ENCODE results near the gene JUNB.

JUNB gene

DNA sequence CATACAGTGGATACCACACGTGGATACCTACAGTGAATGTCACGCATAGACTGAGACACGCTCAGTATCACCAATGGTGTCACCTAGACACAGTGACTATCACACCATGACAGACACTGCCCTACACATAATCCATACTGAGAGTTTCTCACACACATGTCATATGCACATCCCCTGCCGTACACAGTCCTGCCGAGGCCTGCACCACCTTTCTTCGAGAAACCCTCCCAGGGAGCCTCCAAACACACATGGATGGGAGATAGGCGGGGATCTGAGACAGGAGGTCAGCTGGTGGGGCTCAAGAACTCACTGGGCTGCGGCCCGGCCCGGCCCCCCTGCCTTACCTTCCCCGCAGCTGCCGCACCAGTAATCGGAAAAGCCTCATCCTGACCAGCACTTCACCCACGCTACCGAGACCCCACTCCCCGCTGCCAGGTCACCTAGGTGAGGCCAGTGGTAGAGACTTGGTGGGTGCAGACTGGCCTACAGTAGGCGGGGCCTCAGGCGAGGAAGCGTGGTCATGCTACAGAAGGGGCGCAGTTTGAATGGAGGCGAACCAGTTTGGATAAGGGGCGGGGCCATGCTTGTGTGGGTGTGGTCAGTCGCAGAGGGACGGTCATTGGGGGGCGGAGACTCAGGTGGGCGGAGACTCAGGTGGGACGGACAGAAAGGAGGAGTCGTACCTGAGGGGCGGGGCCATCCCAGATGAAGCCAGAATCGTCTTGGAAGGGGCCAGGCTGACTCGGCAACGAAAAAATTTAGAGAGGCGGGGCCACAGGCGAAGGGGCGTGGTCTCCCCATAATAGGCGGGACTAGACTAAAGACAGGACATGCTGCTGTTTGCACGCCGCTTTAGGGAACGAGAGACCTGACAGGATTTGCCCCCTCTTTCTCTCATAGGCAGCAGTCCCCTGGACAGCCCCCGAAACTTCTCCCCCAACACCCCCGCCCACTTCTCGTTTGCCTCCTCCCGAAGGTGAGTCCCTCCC is 49.1 kb downstream of the JUNB start:
- no peak for TF ChIP-seq EZH2phosphoT487 (IDR thresholded peaks at IDR 0.05; ENCODE audit: low read depth)
- TF ChIP-seq, protein P1, sequence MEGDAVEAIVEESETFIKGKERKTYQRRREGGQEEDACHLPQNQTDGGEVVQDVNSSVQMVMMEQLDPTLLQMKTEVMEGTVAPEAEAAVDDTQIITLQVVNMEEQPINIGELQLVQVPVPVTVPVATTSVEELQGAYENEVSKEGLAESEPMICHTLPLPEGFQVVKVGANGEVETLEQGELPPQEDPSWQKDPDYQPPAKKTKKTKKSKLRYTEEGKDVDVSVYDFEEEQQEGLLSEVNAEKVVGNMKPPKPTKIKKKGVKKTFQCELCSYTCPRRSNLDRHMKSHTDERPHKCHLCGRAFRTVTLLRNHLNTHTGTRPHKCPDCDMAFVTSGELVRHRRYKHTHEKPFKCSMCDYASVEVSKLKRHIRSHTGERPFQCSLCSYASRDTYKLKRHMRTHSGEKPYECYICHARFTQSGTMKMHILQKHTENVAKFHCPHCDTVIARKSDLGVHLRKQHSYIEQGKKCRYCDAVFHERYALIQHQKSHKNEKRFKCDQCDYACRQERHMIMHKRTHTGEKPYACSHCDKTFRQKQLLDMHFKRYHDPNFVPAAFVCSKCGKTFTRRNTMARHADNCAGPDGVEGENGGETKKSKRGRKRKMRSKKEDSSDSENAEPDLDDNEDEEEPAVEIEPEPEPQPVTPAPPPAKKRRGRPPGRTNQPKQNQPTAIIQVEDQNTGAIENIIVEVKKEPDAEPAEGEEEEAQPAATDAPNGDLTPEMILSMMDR (IDR thresholded peaks at IDR 0.05; ENCODE audit: low read depth, low read length), result no peak
- Histone ChIP-seq H4K20me1 (ENCODE audit: insufficient read depth, low read length) (0 out of 2 replicates have a peak, but pooled peaks cover 6% of the 10 kb centered on the region), H3K4me2 (ENCODE audit: low read length) (no peak overlapping the region), H2AFZ (ENCODE audit: low read depth, low read length) (no peak overlapping the region), H3K27ac (ENCODE audit: low read length) (no peak overlapping the region), H3K79me2 (ENCODE audit: low read length) (peaks cover 3% of the 10 kb centered on the region; the same call in 1 of the 2 replicates), H3K4me1 (ENCODE audit: low read length) (peaks cover 14% of the 10 kb centered on the region), H3K9me3 (ENCODE audit: insufficient read depth, low read length) (no peaks in the 10 kb centered on the region), H3K27me3 (ENCODE audit: low read depth, low read length) (peaks cover 8% of the 10 kb centered on the region; the same call in 1 of the 2 replicates), H3K9ac (ENCODE audit: low read length) (no peak overlapping the region), H3K4me3 (ENCODE audit: low read length) (no peak overlapping the region), H3K36me3 (replicated peaks; ENCODE audit: low read depth, low read length) (peaks cover 10% of the 10 kb centered on the region)

GRCh38 chr19:12841094-12841493 is 49.8 kb downstream of the JUNB start:
- no peak overlapping the region for H2AFZ ChIP-seq (ENCODE audit: low read depth, low read length)
- TF ChIP-seq, protein P1 (IDR thresholded peaks at IDR 0.05; ENCODE audit: low read depth, low read length), result no peak
- no peak for TF ChIP-seq EZH2phosphoT487 (IDR thresholded peaks at IDR 0.05; ENCODE audit: low read depth)

DNA sequence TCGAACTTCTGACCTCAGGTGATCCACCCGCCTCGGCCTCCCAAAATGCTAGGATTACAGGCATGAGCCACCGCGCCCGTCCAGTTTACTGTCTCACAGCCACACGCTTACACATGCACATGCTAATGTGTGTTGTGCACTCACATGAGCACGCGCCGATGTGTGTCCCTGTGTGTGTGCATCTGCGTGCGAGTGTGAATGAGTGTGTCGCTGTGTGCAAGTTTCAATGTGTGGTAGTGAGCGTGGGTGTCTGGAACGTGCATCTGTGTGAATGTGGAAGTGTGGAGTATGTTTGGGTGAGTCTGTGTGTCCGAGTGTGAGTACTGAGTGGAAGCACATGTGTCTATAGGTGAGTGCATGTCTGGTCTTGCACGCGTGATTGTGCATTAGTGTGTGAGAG is 51.2 kb downstream of the JUNB start:
- 0 out of 2 replicates have a peak, but pooled peaks cover 6% of the 10 kb centered on the region for H4K20me1 ChIP-seq (ENCODE audit: insufficient read depth, low read length)
- peaks cover 15% of the 10 kb centered on the region for H3K4me1 ChIP-seq (ENCODE audit: low read length)
- H2AFZ ChIP-seq (ENCODE audit: low read depth, low read length), result no peak overlapping the region
- no peak overlapping the region for H3K4me3 ChIP-seq (ENCODE audit: low read length)
- no peak overlapping the region for H3K27ac ChIP-seq (ENCODE audit: low read length)
- H3K4me2 ChIP-seq (ENCODE audit: low read length), result no peak overlapping the region
- H3K79me2 ChIP-seq (ENCODE audit: low read length), result peaks cover 3% of the 10 kb centered on the region; the same call in 1 of the 2 replicates
- H3K9ac ChIP-seq (ENCODE audit: low read length), result no peak overlapping the region
- TF ChIP-seq EZH2phosphoT487 (IDR thresholded peaks at IDR 0.05; ENCODE audit: low read depth), result no peak
- TF ChIP-seq, protein P1 (IDR thresholded peaks at IDR 0.05; ENCODE audit: low read depth, low read length), result no peak
- no peaks in the 10 kb centered on the region for H3K9me3 ChIP-seq (ENCODE audit: insufficient read depth, low read length)
- H3K27me3 ChIP-seq (ENCODE audit: low read depth, low read length), result no peaks in the 10 kb centered on the region
- H3K36me3 ChIP-seq (replicated peaks; ENCODE audit: low read depth, low read length), result peaks cover 10% of the 10 kb centered on the region

More at GRCh38 chr19:12841094-12841493, 49.8 kb downstream of the JUNB start:
- Histone ChIP-seq H3K27me3 (ENCODE audit: low read depth, low read length) (peaks cover 5% of the 10 kb centered on the region; the same call in 1 of the 2 replicates), H3K79me2 (ENCODE audit: low read length) (peaks cover 3% of the 10 kb centered on the region; the same call in 1 of the 2 replicates), H4K20me1 (ENCODE audit: insufficient read depth, low read length) (0 out of 2 replicates have a peak, but pooled peaks cover 6% of the 10 kb centered on the region), H3K27ac (ENCODE audit: low read length) (no peak overlapping the region), H3K4me1 (ENCODE audit: low read length) (peaks cover 14% of the 10 kb centered on the region), H3K36me3 (replicated peaks; ENCODE audit: low read depth, low read length) (peaks cover 10% of the 10 kb centered on the region), H3K9me3 (ENCODE audit: insufficient read depth, low read length) (no peaks in the 10 kb centered on the region), H3K9ac (ENCODE audit: low read length) (no peak overlapping the region), H3K4me2 (ENCODE audit: low read length) (no peak overlapping the region), H3K4me3 (ENCODE audit: low read length) (no peak overlapping the region)
